ENCODE results near the gene MRPS35. TPM values are rescaled to one million over a fixed set of nuclear protein-coding genes. Genes with fewer than 3 reads are reported as not detected.

Gene MRPS35
- total and polyA plus RNA-seq, 9 donors: 45.1 to 53.2 (median 48.5) TPM

GRCh38 chr12:27802936-27803335 is 92.3 kb downstream of the MRPS35 start:
- Histone ChIP-seq H3K4me1 (ENCODE audit: control insufficient read depth, insufficient read depth, low read length) (no peaks in the 10 kb centered on the region), H3K36me3 (ENCODE audit: control insufficient read depth, insufficient read depth, low read length) (peaks cover 13% of the 10 kb centered on the region), H3K9me3 (replicated peaks; ENCODE audit: control insufficient read depth, low read depth, low read length) (no peaks in the 10 kb centered on the region), H3K4me3 (ENCODE audit: low read length) (no peak overlapping the region), H3K27me3 (ENCODE audit: control insufficient read depth, insufficient read depth, low read length) (no peaks in the 10 kb centered on the region), H3K27ac (ENCODE audit: low read length) (no peak overlapping the region)
- no peak for DNase-seq
- 57% methylated on average over 1 of the region's 2 CpGs for WGBS (ENCODE audit: insufficient coverage)

GRCh38 chr12:27805238-27805637 is 94.6 kb downstream of the MRPS35 start:
- no CpG with 5 or more reads among the region's 1 CpG for WGBS (ENCODE audit: insufficient coverage)
- H3K4me3 ChIP-seq (ENCODE audit: low read length): no peak overlapping the region
- H3K9me3 ChIP-seq (replicated peaks; ENCODE audit: control insufficient read depth, low read depth, low read length): no peaks in the 10 kb centered on the region
- DNase-seq: no peak
- H3K27ac ChIP-seq (ENCODE audit: low read length): no peak overlapping the region
- no peaks in the 10 kb centered on the region for H3K4me1 ChIP-seq (ENCODE audit: control insufficient read depth, insufficient read depth, low read length)
- H3K36me3 ChIP-seq (ENCODE audit: control insufficient read depth, insufficient read depth, low read length): peaks cover 7% of the 10 kb centered on the region
- no peaks in the 10 kb centered on the region for H3K27me3 ChIP-seq (ENCODE audit: control insufficient read depth, insufficient read depth, low read length)

Other genes with a start within 250 kb of the MRPS35 start
- gene PPFIBP1, start 186.6 kb upstream of the MRPS35 start, total RNA-seq: 41.9 TPM
- gene PPFIBP1, start 186.6 kb upstream of the MRPS35 start, polyA plus RNA-seq (ENCODE audit: insufficient read depth in 1 of 8, insufficient read length in 8 of 8, low replicate concordance in 1 of 8): 10 to 100 TPM; 24.1 to 51.4 (median 35.9) TPM
- gene REP15, start 14.4 kb upstream of the MRPS35 start, total RNA-seq: 1.3 TPM
- gene REP15, start 14.4 kb upstream of the MRPS35 start, polyA plus RNA-seq (ENCODE audit: insufficient read depth in 1 of 8, insufficient read length in 8 of 8, low replicate concordance in 1 of 8): 1 to 10 TPM; 1.0 to 2.3 (median 1.6) TPM
- gene KLHL42, start 69.4 kb downstream of the MRPS35 start, total RNA-seq: 14.1 TPM
- 10 to 100 TPM; 10.1 to 19.0 (median 13.5) TPM for gene KLHL42, start 69.4 kb downstream of the MRPS35 start, polyA plus RNA-seq (ENCODE audit: insufficient read depth in 1 of 8, insufficient read length in 8 of 8, low replicate concordance in 1 of 8)
- gene MANSC4, start 69.4 kb downstream of the MRPS35 start, total RNA-seq: not detected
- gene MANSC4, start 69.4 kb downstream of the MRPS35 start, polyA plus RNA-seq (ENCODE audit: insufficient read depth in 1 of 8, insufficient read length in 8 of 8, low replicate concordance in 1 of 8): under 1 TPM in 2 of 8 donors, not detected in 6; 0.23 to 0.24 TPM